Smooth muscle cell (in vitro differentiated cells): Measurements from ENCODE around the gene TGFB1. TPM values are rescaled to one million over a fixed set of nuclear protein-coding genes. Genes with fewer than 3 reads are reported as not detected.
A peak's percentile ranks its signal among the peaks of the same experiment; 100 is the strongest.

Experiments
- DNase-seq: peaks from one replicate; lab custom pipeline; 2025; ENCODE audit not compliant: unreplicated experiment; lab: John Stamatoyannopoulos, UW
- H2AFZ ChIP-seq: fragments of 200-600 bp; sonication (generic); 2 replicates; pipeline ENCODE4 v1.6.0; 2016; ENCODE audit warnings: antibody characterized with exemption, low read depth, mild to moderate bottlenecking
- H3F3A ChIP-seq: fragments of 200-600 bp; sonication (generic); 2 replicates; pipeline ENCODE4 v1.6.0; 2017; ENCODE audit warnings: antibody characterized with exemption, low read depth
- H3K27ac ChIP-seq: fragments of 200-600 bp; sonication (generic); 2 replicates; pipeline ENCODE4 v1.5.1; 2016; ENCODE audit warnings: low read depth, mild to moderate bottlenecking
- H3K27me3 ChIP-seq: fragments of 200-600 bp; sonication (generic); 2 replicates; pipeline ENCODE4 v1.6.1; 2016; ENCODE audit warnings: low read depth, mild to moderate bottlenecking
- H3K36me3 ChIP-seq: fragments of 200-600 bp; sonication (generic); 2 replicates; pipeline ENCODE4 v1.5.1; 2016; ENCODE audit warnings: low read depth
- H3K4me1 ChIP-seq: fragments of 200-600 bp; sonication (generic); 2 replicates; pipeline ENCODE4 v1.5.1; 2016; ENCODE audit warnings: low read depth
- H3K4me2 ChIP-seq: fragments of 200-600 bp; sonication (generic); 2 replicates; pipeline ENCODE4 v1.6.0; 2016; ENCODE audit warnings: mild to moderate bottlenecking
- H3K4me3 ChIP-seq: fragments of 200-600 bp; sonication (generic); 2 replicates; pipeline ENCODE4 v1.5.1; 2016; ENCODE audit warnings: mild to moderate bottlenecking
- H3K79me2 ChIP-seq: fragments of 200-600 bp; sonication (generic); 2 replicates; pipeline ENCODE4 v1.6.0; 2016; ENCODE audit warnings: low read depth, mild to moderate bottlenecking
- H3K9ac ChIP-seq: fragments of 200-600 bp; sonication (generic); 2 replicates; pipeline ENCODE4 v1.6.0; 2016; ENCODE audit warnings: low read depth
- H3K9me3 ChIP-seq: fragments of 200-600 bp; sonication (generic); replicated peaks from 2 replicates; pipeline ENCODE4 v1.5.1; 2016; ENCODE audit warnings: low read depth
- H4K20me1 ChIP-seq: fragments of 200-600 bp; sonication (generic); 2 replicates; pipeline ENCODE4 v1.6.0; 2016; ENCODE audit warnings: low read depth
- WGBS: methylation state at CpG from one replicate; pipeline ENCODE4 v1.1.7; 2016; ENCODE audit warnings: low lambda C conversion rate; 5-methylcytosine and 5-hydroxymethylcytosine counted together
- polyA plus RNA-seq: library from polyadenylated mRNA; unstranded; fragments of >200 nt; fragmentation: Nextera tagmentation; extraction: Ambion mirVana; gene quantifications from 2 replicates; pipeline ENCODE4 v1.2.1, GENCODE V29; 2016
- total RNA-seq: library from RNA; depleted of rRNA; stranded (reverse); fragments of >200 nt; gene quantifications from 2 replicates; pipeline ENCODE4 v1.2.3, GENCODE V29; 2014
- TF ChIP-seq, protein P1 (sequence below): fragments of 200-600 bp; sonication (generic); IDR thresholded peaks from 2 replicates; pipeline ENCODE4 v1.5.1; 2017; ENCODE audit warnings: borderline replicate concordance, mild to moderate bottlenecking, antibody characterized with exemption; ENCODE audit not compliant: insufficient read depth, poor library complexity, severe bottlenecking

Gene TGFB1
- total and polyA plus RNA-seq, 2 experiments from 2014 or later = 51.7 to 199 TPM

DNA sequence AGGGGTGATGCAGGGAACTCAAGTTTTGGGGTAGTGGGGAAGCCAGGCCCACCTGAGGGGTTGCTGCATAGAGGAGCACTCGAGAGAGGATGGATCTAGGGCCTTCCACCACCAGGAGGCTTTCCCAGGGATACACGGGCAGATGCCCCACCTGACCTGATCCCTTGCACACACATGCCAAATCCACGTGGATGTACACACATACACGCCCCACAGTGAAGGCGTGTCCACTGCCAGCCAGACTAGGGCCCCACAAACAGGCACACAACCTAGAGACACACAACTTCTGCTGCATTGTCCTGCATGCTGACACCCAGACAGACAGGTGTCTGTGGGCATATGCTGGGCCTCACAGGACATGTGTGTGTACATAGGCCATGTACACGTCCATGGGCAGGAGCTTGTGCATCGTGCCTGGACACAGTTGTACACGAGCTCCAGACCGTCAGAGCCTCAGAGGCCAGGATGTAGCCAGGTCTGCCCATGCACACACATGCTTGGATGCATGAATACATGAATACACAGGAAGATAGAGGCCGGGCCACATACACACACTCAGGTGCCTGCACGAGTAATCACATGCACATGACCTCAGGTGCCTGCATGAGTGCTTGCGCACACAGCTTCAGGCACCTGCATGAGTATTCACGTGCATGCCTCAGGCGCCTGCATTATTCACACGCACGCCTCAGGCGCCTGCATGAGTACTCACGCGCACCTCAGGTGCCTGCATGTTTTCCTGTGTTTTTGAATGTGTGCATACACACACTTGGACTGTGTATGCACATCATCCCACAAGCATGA, 34.8 kb downstream of the TGFB1 start:
- Histone ChIP-seq H3K9me3 (no peaks in the 10 kb centered on the region), H3K9ac (no peak overlapping the region), H3F3A (peaks cover 29% of the 10 kb centered on the region), H3K27me3 (no peaks in the 10 kb centered on the region), H3K4me2 (no peak overlapping the region), H3K4me3 (no peak overlapping the region), H3K36me3 (no peaks in the 10 kb centered on the region), H4K20me1 (peaks cover 45% of the 10 kb centered on the region), H3K4me1 (peaks cover 12% of the 10 kb centered on the region), H3K27ac (no peak overlapping the region), H3K79me2 (peaks cover 30% of the 10 kb centered on the region), H2AFZ (no peak overlapping the region)
- TF ChIP-seq, protein P1, sequence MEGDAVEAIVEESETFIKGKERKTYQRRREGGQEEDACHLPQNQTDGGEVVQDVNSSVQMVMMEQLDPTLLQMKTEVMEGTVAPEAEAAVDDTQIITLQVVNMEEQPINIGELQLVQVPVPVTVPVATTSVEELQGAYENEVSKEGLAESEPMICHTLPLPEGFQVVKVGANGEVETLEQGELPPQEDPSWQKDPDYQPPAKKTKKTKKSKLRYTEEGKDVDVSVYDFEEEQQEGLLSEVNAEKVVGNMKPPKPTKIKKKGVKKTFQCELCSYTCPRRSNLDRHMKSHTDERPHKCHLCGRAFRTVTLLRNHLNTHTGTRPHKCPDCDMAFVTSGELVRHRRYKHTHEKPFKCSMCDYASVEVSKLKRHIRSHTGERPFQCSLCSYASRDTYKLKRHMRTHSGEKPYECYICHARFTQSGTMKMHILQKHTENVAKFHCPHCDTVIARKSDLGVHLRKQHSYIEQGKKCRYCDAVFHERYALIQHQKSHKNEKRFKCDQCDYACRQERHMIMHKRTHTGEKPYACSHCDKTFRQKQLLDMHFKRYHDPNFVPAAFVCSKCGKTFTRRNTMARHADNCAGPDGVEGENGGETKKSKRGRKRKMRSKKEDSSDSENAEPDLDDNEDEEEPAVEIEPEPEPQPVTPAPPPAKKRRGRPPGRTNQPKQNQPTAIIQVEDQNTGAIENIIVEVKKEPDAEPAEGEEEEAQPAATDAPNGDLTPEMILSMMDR = no peak
- 97% methylated on average over 19 of the region's 19 CpGs for WGBS
- DNase-seq = no peak

DNA sequence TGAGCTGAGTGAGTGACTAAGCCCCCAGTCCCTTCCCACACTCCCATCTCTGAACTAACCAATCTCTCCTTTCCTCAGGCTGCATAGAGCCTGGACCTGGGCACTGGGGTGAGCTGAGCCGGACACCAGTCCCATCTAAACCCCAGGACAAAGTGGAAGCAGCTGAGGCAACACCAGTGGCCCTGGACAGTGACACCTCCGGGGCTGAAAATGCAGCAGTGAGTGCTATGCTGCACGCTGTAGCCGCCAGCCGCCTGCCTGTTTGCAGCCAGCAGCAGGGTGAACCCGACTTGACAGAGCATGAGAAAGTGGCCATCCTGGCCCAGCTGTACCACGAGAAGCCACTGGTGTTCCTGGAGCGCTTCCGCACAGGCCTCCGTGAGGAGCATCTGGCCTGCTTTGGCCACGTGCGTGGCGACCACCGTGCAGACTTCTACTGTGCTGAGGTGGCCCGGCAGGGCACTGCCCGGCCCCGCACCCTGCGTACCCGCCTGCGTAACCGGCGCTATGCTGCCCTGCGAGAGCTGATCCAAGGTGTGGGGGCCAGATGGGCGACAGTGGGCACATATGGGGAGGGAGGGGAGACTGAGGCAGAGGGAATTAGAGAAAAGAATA, 37.3 kb downstream of the TGFB1 start:
- Histone ChIP-seq H3K36me3 (no peaks in the 10 kb centered on the region), H3K27me3 (no peaks in the 10 kb centered on the region), H3F3A (peaks cover 19% of the 10 kb centered on the region), H2AFZ (no peak overlapping the region), H3K4me3 (no peak overlapping the region), H3K79me2 (peaks cover 48% of the 10 kb centered on the region), H4K20me1 (peaks cover 55% of the 10 kb centered on the region), H3K27ac (no peak overlapping the region), H3K9me3 (no peaks in the 10 kb centered on the region), H3K4me2 (no peak overlapping the region), H3K9ac (no peak overlapping the region), H3K4me1 (peaks cover 3% of the 10 kb centered on the region)
- TF ChIP-seq, protein P1 = no peak
- DNase-seq = no peak
- WGBS = 97% methylated on average over 24 of the region's 24 CpGs

DNA sequence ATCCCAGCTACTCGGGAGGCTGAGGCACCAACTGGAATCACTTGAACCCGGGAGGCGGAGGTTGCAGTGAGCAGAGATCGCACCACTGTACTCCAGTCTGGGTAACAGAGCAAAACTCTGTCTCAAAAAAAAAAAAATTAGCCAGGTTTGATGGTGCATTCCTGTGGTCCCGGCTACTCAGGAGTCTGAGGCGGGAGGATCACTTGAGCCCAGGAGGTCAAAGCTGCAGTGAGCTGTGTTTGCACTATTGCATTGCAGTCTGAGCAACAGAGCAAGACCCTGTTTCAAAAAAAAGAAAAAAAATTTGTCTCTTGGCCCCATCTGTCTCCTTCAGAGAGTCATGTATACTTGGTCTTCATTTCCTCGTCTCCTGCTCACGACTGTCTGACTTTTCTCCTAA, 42.1 kb downstream of the TGFB1 start:
- H4K20me1 ChIP-seq = peaks cover 34% of the 10 kb centered on the region
- peak overlapping the region; percentile 89 for H3K27ac ChIP-seq
- no peaks in the 10 kb centered on the region for H3K36me3 ChIP-seq
- peak overlapping the region; percentile 72 for H3K4me3 ChIP-seq
- no peaks in the 10 kb centered on the region for H3K9me3 ChIP-seq
- H3F3A ChIP-seq = peaks cover 37% of the 10 kb centered on the region
- H2AFZ ChIP-seq = no peak overlapping the region
- TF ChIP-seq, protein P1 = no peak
- H3K4me1 ChIP-seq = peaks cover 17% of the 10 kb centered on the region
- H3K9ac ChIP-seq = no peak overlapping the region
- WGBS = 77% methylated on average over 8 of the region's 8 CpGs
- DNase-seq = no peak
- peaks cover 46% of the 10 kb centered on the region for H3K79me2 ChIP-seq
- no peaks in the 10 kb centered on the region for H3K27me3 ChIP-seq
- H3K4me2 ChIP-seq = peak overlapping the region; percentile 84
